Neutrophil (primary cell): Measurements from ENCODE around the gene ARL6IP4.

Experiments used
- H3K27ac ChIP-seq: fragments of 200-600 bp; sonication (generic); 2 replicates; pipeline ENCODE4 v1.5.1; 2016; ENCODE audit warnings: mild to moderate bottlenecking, moderate library complexity
- H3K27me3 ChIP-seq: fragments of 200-600 bp; sonication (generic); 2 replicates; pipeline ENCODE4 v1.6.0; 2016; ENCODE audit warnings: mild to moderate bottlenecking
- H3K36me3 ChIP-seq: fragments of 200-600 bp; sonication (generic); 2 replicates; pipeline ENCODE4 v1.5.1; 2017
- H3K4me1 ChIP-seq, 2 experiments: fragments of 200-600 bp in 1 of 2; sonication (generic) in 1 of 2; 1 replicate in 1 of 2; 2 replicates in 1 of 2; pipeline versions ENCODE4 v1.5.1 to v1.6.1; 2013 to 2016; ENCODE audit warnings: low read depth in 1 of 2, low read length in 1 of 2, mild to moderate bottlenecking in 1 of 2, moderate library complexity in 1 of 2; ENCODE audit not compliant: control insufficient read depth in 1 of 2, insufficient read depth in 1 of 2
- H3K4me3 ChIP-seq, 2 experiments: fragments of 200-600 bp in 1 of 2; sonication (generic) in 1 of 2; 1 replicate in 1 of 2; 2 replicates in 1 of 2; pipeline ENCODE4 v1.5.1; 2013 to 2016; ENCODE audit warnings: low read depth in 1 of 2, low read length in 1 of 2, mild to moderate bottlenecking in 1 of 2, moderate library complexity in 1 of 2
- H3K9me3 ChIP-seq: fragments of 200-600 bp; sonication (generic); 2 replicates; pipeline ENCODE4 v1.5.1; 2016
- CTCF ChIP-seq: fragments of 200-600 bp; sonication (generic); IDR thresholded peaks from 2 replicates; pipeline ENCODE4 v1.5.1; 2016; ENCODE audit warnings: antibody characterized with exemption

Gene ARL6IP4

GRCh38 chr12:122960193-122960569 is 20.3 kb upstream of the ARL6IP4 start:
- no peak for TF ChIP-seq CTCF
- Histone ChIP-seq H3K27me3 (no peaks in the 10 kb centered on the region), H3K9me3 (no peaks in the 10 kb centered on the region), H3K4me1 (no peaks in the 10 kb centered on the region), H3K36me3 (no peaks in the 10 kb centered on the region), H3K27ac (no peak overlapping the region), H3K4me3 (no peak overlapping the region)

- H3K27ac ChIP-seq, result no peak overlapping the region
- H3K27me3 ChIP-seq, result no peaks in the 10 kb centered on the region
- H3K4me3 ChIP-seq, result no peak overlapping the region
- H3K9me3 ChIP-seq, result no peaks in the 10 kb centered on the region
- H3K36me3 ChIP-seq, result no peaks in the 10 kb centered on the region
- H3K4me1 ChIP-seq, result peaks cover 6 to 10% of the 10 kb centered on the region in 2 experiments
- no peak for TF ChIP-seq CTCF
These were observed 18.8 kb upstream of the ARL6IP4 start for GRCh38 chr12:122961531-122962329.

- no peak for TF ChIP-seq CTCF
- no peak overlapping the region for H3K27ac ChIP-seq
- no peaks in the 10 kb centered on the region for H3K9me3 ChIP-seq
- no peaks in the 10 kb centered on the region for H3K27me3 ChIP-seq
- no peak overlapping the region for H3K4me3 ChIP-seq
- no peaks in the 10 kb centered on the region for H3K36me3 ChIP-seq
- peaks cover 6 to 10% of the 10 kb centered on the region in 2 experiments for H3K4me1 ChIP-seq
These were observed 16.6 kb upstream of the ARL6IP4 start for GRCh38 chr12:122963941-122964265.

- no peak overlapping the region for H3K4me3 ChIP-seq
- no peaks in the 10 kb centered on the region for H3K36me3 ChIP-seq
- H3K9me3 ChIP-seq, result no peaks in the 10 kb centered on the region
- no peaks in the 10 kb centered on the region for H3K27me3 ChIP-seq
- H3K27ac ChIP-seq, result no peak overlapping the region
- peaks cover 6 to 10% of the 10 kb centered on the region in 2 experiments for H3K4me1 ChIP-seq
- no peak for TF ChIP-seq CTCF
These were observed 15.8 kb upstream of the ARL6IP4 start for GRCh38 chr12:122964439-122965257.

GRCh38 chr12:122965321-122965751 is 15.1 kb upstream of the ARL6IP4 start:
- no peak for TF ChIP-seq CTCF
- Histone ChIP-seq H3K4me3 (no peak overlapping the region), H3K36me3 (no peaks in the 10 kb centered on the region), H3K9me3 (no peaks in the 10 kb centered on the region), H3K4me1 (peaks cover 6 to 10% of the 10 kb centered on the region in 2 experiments), H3K27ac (no peak overlapping the region), H3K27me3 (no peaks in the 10 kb centered on the region)
